GM23248 (cell line): ENCODE measurements around the gene GUCY1B1.

ENCODE experiments used
- EZH2 ChIP-seq: fragments of 200-600 bp; sonication (generic); IDR thresholded peaks from 2 replicates; pipeline ENCODE4 v1.6.1; 2018; ENCODE audit warnings: antibody characterized with exemption, mild to moderate bottlenecking; ENCODE audit not compliant: insufficient read depth, poor library complexity, severe bottlenecking
- EZH2phosphoT487 ChIP-seq: fragments of 200-600 bp; sonication (generic); IDR thresholded peaks from 2 replicates; pipeline ENCODE4 v1.6.1; 2018; ENCODE audit warnings: antibody characterized with exemption, moderate library complexity, mild to moderate bottlenecking, low read depth; ENCODE audit not compliant: insufficient read depth

- TF ChIP-seq EZH2 (no peak), EZH2phosphoT487 (no peak)
Measured at GRCh38 chr4:155842080-155842479, 83.3 kb downstream of the GUCY1B1 start.
